Measurements from ENCODE around the gene ACOXL. TPM values are rescaled to one million over a fixed set of nuclear protein-coding genes. Genes with fewer than 3 reads are reported as not detected.
"Not testable (repeated sequence)": the region's sequence is repeated elsewhere in the genome, so short reads cannot be mapped to it uniquely, and the experiment has no call there.

The ACOXL gene
- total and polyA plus RNA-seq, 2 of the 8 experiments (the other 6 are each of a cell fraction or from before 2014, with no cell fraction given), result 11.4 to 20.6 TPM

DNA sequence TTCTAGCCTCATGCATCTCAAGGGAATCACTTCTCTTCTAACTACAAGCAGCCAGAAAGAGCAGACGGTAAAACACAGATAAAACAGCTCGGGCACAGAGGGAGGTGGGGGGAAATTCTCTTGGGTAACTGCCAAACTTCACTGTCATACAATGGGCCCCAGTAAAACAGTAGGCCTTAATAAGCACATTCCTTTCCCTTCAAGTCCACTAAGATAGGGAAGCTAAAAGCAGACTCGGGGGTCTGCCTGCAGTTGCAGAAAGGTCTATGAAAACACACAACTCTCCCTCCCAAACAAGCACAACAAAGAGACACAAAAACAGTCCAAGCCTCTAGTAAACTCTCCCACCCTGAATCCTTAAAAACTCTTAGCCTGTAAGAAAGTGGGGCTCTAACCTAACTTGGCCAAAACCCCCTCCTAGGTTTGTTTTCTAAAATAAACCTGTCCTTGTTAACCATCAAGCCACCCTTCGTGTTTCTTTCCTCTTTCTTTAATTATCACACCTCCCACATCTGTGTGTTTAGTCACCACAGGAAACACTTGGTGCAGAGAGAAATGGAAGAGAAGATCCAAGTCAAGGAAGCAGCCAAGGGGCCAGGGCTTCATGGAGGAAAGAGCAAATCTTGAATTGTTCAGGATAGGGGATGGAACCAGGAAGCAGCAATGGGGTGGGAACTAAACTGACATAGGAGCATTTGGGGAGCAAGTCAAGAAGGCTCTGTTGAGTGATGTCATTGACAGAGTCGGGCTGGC, 37.1 kb upstream of the ACOXL start:
- 67% methylated on average over 4 of the region's 5 CpGs; no CpG with 5 or more reads in 1 of the 2 experiments for WGBS, 2 experiments (ENCODE audit: extremely low coverage in 1 of 2, insufficient coverage in 1 of 2, insufficient read length in 1 of 2, insufficient replicate concordance in 2 of 2, low coverage in 1 of 2, low lambda C conversion rate in 2 of 2, missing lambda C conversion rate in 1 of 2)
- H3K23me2 ChIP-seq (ENCODE audit: low read depth, low read length); H3K56ac ChIP-seq (replicated peaks; ENCODE audit: insufficient read length, low read depth, low read length); H2AK5ac ChIP-seq (ENCODE audit: low read depth, low read length); H4K5ac ChIP-seq (ENCODE audit: insufficient read length, low read depth, low read length); H3K9me3 ChIP-seq (ENCODE audit: insufficient read depth in 2 of 2, low read depth in 1 of 2, low read length in 1 of 2); H2BK120ac ChIP-seq (replicated peaks; ENCODE audit: low read depth, low read length); H2BK15ac ChIP-seq (ENCODE audit: low read length); H4K8ac ChIP-seq (ENCODE audit: extremely low read depth, insufficient read depth, low read length); H3K79me2 ChIP-seq (ENCODE audit: control insufficient read depth in 1 of 2, insufficient read depth in 2 of 2, low read length in 2 of 2); H3K36me3 ChIP-seq (ENCODE audit: control insufficient read depth in 2 of 4, insufficient read depth in 4 of 4, low read length in 3 of 4); H3K14ac ChIP-seq (ENCODE audit: insufficient read length); DNase-seq (ENCODE audit: low read depth in 1 of 2, low spot score in 2 of 2); H2BK12ac ChIP-seq (ENCODE audit: low read depth, low read length); H3K18ac ChIP-seq (ENCODE audit: extremely low read depth, low read length); H3K4ac ChIP-seq (replicated peaks; ENCODE audit: insufficient read length, low read depth, low read length); H3K9ac ChIP-seq (replicated peaks in 1 of 4; ENCODE audit: extremely low read depth in 1 of 4, low read depth in 3 of 4, low read length in 3 of 4); H2BK20ac ChIP-seq (ENCODE audit: low read length); H3K23ac ChIP-seq (ENCODE audit: insufficient read length); H2AFZ ChIP-seq (ENCODE audit: low read length); H3K79me1 ChIP-seq (ENCODE audit: low read depth, low read length); H4K91ac ChIP-seq (replicated peaks; ENCODE audit: insufficient read length, low read length); H3K4me3 ChIP-seq (ENCODE audit: extremely low read depth in 1 of 4, insufficient read depth in 2 of 4, low read depth in 3 of 4, low read length in 4 of 4); H4K20me1 ChIP-seq (replicated peaks in 1 of 2; ENCODE audit: control insufficient read depth in 1 of 2, insufficient read depth in 2 of 2, low read length in 2 of 2); CTCF ChIA-PET (ENCODE audit: partially characterized antibody); FAIRE-seq; H3K27ac ChIP-seq (ENCODE audit: low read depth, low read length); H3K4me1 ChIP-seq (replicated peaks in 1 of 4; ENCODE audit: control insufficient read depth in 3 of 4, insufficient read depth in 4 of 4, low read length in 3 of 4); H3K4me2 ChIP-seq (ENCODE audit: insufficient read depth in 1 of 2, low read depth in 2 of 2, low read length in 2 of 2); H2BK5ac ChIP-seq (ENCODE audit: low read depth, low read length); H3K27me3 ChIP-seq (replicated peaks in 1 of 4; ENCODE audit: control insufficient read depth in 3 of 4, extremely low read depth in 1 of 4, insufficient read depth in 3 of 4, low read length in 3 of 4): not testable (repeated sequence)
- POLR2A ChIA-PET (ENCODE audit: partially characterized antibody), result interaction anchor here (0.7 to 0.8 kb wide), 2 partner anchors 10 to 38 kb away, joined by 3 to 4 read pairs; partner anchors contain the start of gene ACOXL

DNA sequence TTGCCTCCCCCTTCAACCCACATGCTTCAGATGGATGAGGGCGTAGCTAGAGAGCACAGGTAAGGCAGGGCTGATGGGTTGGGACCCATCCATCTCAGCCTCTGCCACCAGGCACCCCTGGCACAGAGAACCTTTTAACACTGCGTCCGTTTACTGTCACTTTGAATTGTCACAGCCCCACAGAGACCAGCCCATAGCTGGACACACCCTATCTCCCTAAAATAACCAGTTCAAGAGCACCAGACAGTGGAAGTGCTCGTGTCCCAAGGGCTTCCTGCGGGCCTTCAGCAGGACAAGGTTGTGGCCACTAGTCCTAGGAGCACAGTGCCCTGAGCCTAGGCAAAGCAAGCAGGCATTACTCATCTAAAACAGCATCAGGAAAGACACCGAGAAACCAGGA, 34.1 kb upstream of the ACOXL start:
- H4K8ac ChIP-seq (ENCODE audit: extremely low read depth, insufficient read depth, low read length); H3K36me3 ChIP-seq (ENCODE audit: control insufficient read depth in 2 of 4, insufficient read depth in 4 of 4, low read length in 3 of 4); H3K9ac ChIP-seq (replicated peaks in 1 of 4; ENCODE audit: extremely low read depth in 1 of 4, low read depth in 3 of 4, low read length in 3 of 4); H3K4me2 ChIP-seq (ENCODE audit: insufficient read depth in 1 of 2, low read depth in 2 of 2, low read length in 2 of 2); H4K91ac ChIP-seq (replicated peaks; ENCODE audit: insufficient read length, low read length); H2BK5ac ChIP-seq (ENCODE audit: low read depth, low read length); POLR2A ChIA-PET (ENCODE audit: partially characterized antibody); H4K5ac ChIP-seq (ENCODE audit: insufficient read length, low read depth, low read length); H4K20me1 ChIP-seq (replicated peaks in 1 of 2; ENCODE audit: control insufficient read depth in 1 of 2, insufficient read depth in 2 of 2, low read length in 2 of 2); H3K27ac ChIP-seq (ENCODE audit: low read depth, low read length); CTCF ChIA-PET (ENCODE audit: partially characterized antibody); DNase-seq (ENCODE audit: low read depth in 1 of 2, low spot score in 2 of 2); H2BK12ac ChIP-seq (ENCODE audit: low read depth, low read length); H3K23me2 ChIP-seq (ENCODE audit: low read depth, low read length); H2AFZ ChIP-seq (ENCODE audit: low read length); H2BK120ac ChIP-seq (replicated peaks; ENCODE audit: low read depth, low read length); H3K23ac ChIP-seq (ENCODE audit: insufficient read length); H2BK15ac ChIP-seq (ENCODE audit: low read length); H3K79me2 ChIP-seq (ENCODE audit: control insufficient read depth in 1 of 2, insufficient read depth in 2 of 2, low read length in 2 of 2); H3K4ac ChIP-seq (replicated peaks; ENCODE audit: insufficient read length, low read depth, low read length); H2BK20ac ChIP-seq (ENCODE audit: low read length); H2AK5ac ChIP-seq (ENCODE audit: low read depth, low read length); FAIRE-seq; H3K56ac ChIP-seq (replicated peaks; ENCODE audit: insufficient read length, low read depth, low read length); H3K27me3 ChIP-seq (replicated peaks in 1 of 4; ENCODE audit: control insufficient read depth in 3 of 4, extremely low read depth in 1 of 4, insufficient read depth in 3 of 4, low read length in 3 of 4); H3K4me3 ChIP-seq (ENCODE audit: extremely low read depth in 1 of 4, insufficient read depth in 2 of 4, low read depth in 3 of 4, low read length in 4 of 4); H3K79me1 ChIP-seq (ENCODE audit: low read depth, low read length); H3K14ac ChIP-seq (ENCODE audit: insufficient read length); H3K9me3 ChIP-seq (ENCODE audit: insufficient read depth in 2 of 2, low read depth in 1 of 2, low read length in 1 of 2); H3K18ac ChIP-seq (ENCODE audit: extremely low read depth, low read length); H3K4me1 ChIP-seq (replicated peaks in 1 of 4; ENCODE audit: control insufficient read depth in 3 of 4, insufficient read depth in 4 of 4, low read length in 3 of 4): not testable (repeated sequence)
- WGBS, 2 experiments (ENCODE audit: extremely low coverage in 1 of 2, insufficient coverage in 1 of 2, insufficient read length in 1 of 2, insufficient replicate concordance in 2 of 2, low coverage in 1 of 2, low lambda C conversion rate in 2 of 2, missing lambda C conversion rate in 1 of 2), result no CpG with 5 or more reads among the region's 6 CpGs
